NB4 (cell line): ENCODE measurements around the gene SULT6B1.

Experiments used
- DNase-seq: peaks from one replicate; pipeline ENCODE4 v3.0.0; 2010; ENCODE audit warnings: low read depth
- H3K4me3 ChIP-seq: one replicate; pipeline ENCODE4 v1.5.1; 2011; ENCODE audit warnings: mild to moderate bottlenecking, low read depth, low read length, moderate library complexity
- MAX ChIP-seq: IDR thresholded peaks from 2 replicates; pipeline ENCODE4 v1.6.1; 2011; ENCODE audit warnings: low read depth, low read length
- MYC ChIP-seq: IDR thresholded peaks from 2 replicates; pipeline ENCODE4 v1.6.1; 2011; ENCODE audit warnings: low read depth, low read length
- POLR2A ChIP-seq: IDR thresholded peaks from 2 replicates; pipeline ENCODE4 v1.6.1; 2011; ENCODE audit warnings: mild to moderate bottlenecking; ENCODE audit not compliant: insufficient read length; ENCODE audit errors: extremely low read depth
- TF ChIP-seq, protein P1 (sequence below): IDR thresholded peaks from one replicate; pipeline ENCODE4 v1.5.1; 2012; ENCODE audit warnings: low read depth, low read length

SULT6B1 gene

DNA sequence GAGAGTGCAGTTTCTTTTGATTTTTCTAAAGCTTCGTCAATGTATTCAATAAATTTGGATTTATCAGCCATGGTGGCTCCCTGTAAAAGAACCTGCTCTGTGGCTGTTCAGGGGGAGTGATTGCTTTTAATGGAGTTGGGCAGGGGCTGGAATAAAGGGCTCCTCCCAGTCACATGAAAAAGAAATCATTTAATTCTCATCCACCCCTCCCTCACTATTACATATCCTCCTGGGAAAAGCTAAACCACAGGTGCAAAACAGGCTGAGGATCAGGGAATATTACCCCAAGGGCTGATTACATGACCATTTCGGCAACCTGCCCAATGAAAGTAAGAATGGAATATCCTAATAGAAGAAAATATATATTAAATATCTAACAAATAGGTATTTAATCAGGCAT is at the start of gene SULT6B1:
Gene SULT6B1, minus strand, starts transcription at position 101 of the 400 bp plus-strand sequence. Its CDS starts 30 bp downstream, at position 71.
- TF ChIP-seq MAX (no peak), POLR2A (no peak), MYC (no peak)
- TF ChIP-seq, protein P1, sequence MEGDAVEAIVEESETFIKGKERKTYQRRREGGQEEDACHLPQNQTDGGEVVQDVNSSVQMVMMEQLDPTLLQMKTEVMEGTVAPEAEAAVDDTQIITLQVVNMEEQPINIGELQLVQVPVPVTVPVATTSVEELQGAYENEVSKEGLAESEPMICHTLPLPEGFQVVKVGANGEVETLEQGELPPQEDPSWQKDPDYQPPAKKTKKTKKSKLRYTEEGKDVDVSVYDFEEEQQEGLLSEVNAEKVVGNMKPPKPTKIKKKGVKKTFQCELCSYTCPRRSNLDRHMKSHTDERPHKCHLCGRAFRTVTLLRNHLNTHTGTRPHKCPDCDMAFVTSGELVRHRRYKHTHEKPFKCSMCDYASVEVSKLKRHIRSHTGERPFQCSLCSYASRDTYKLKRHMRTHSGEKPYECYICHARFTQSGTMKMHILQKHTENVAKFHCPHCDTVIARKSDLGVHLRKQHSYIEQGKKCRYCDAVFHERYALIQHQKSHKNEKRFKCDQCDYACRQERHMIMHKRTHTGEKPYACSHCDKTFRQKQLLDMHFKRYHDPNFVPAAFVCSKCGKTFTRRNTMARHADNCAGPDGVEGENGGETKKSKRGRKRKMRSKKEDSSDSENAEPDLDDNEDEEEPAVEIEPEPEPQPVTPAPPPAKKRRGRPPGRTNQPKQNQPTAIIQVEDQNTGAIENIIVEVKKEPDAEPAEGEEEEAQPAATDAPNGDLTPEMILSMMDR, result no peak
- no peak within 1 kb of the TSS for H3K4me3 ChIP-seq
- DNase-seq, result no peak

DNA sequence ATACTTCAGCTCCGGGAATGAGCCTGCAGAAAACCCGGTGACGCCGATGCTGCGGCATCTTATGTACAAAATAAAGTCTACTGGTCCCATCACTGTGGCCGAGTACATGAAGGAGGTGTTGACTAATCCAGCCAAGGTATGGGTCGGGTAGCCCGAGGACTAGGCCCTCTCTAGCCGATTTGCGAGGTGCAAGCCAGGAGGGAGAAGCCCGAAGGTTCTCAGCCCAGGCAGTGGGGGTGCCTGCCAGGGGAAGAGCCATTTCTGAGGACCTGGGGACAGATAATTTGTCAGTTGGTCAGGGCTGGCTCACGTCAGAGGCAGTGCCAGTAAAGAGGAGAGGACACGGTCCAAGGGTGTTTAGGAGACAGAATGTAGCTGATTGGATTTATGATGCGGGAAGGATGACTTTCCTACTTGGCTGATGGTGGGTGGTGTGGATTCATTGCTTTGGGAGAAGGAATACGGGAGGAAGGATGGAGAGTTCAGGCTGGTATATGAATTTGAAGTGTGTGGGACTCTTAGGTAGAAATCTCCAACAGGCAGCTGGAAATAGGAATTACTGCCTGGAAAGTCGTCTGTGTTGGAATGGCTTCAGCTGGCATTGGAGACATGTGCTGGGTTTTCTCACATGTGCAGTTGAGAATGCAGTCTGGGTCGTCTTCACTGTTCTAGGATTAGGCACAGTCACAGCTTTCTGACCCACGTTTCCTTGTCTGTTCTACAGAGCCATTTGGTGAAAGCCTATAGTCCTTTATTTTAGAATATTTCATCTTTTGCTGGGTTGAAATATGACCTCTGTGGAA is 43.9 kb upstream of the SULT6B1 start:
- TF ChIP-seq, protein P1, result no peak
- TF ChIP-seq MYC (no peak), POLR2A (no peak), MAX (no peak)
- H3K4me3 ChIP-seq, result peak overlapping the region; percentile 100
- DNase-seq, result peak; percentile 38

DNA sequence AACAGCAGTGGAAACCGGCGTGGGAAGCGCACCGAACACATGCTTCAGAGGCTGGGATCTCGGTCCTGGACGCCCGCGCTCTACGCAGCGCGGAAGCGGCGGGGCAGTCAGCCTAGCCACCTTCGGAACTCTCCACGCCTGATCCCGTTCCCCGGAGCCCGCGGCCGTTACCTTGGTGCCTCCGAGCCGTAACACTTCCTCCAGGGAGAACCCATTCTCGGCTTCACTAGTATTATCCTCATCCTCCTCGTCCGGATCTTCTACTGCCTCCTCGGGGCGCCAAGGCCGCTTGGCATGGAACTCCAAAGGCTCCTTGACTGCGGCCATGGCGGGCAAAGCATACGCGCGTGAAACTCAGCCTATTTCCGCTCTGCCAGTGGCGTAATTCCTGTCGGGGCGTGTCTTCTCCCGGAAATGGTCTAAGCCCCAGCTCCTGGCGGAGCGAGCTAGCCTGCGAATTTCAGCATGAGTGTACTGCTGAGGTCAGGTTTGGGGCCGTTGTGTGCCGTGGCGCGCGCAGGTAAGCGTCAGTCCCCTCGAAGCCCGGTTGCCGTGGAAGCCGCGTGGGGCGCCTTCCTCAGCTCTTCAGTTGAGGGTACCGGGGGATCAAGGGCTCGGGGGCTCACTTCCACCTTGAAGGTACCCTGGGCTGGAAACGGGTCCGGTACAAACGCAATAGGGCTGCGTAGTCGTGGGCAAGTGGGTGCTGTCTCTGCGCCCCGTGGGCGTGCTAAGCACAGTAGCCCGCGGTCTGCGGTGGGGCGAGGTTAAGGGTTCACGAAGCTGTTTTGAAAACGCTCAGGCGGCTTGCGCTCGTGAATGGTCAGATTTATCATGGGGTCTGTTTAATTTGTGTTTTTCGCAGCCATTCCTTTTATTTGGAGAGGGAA is 43.0 kb upstream of the SULT6B1 start, which contains the start of the genes CEBPZ and NDUFAF7:
Gene CEBPZ, minus strand, starts transcription at position 356 of the 890 bp plus-strand sequence. Its CDS starts 29 bp downstream, at position 327.
Gene NDUFAF7, plus strand, starts transcription at position 418 of the 890 bp plus-strand sequence. Its CDS starts 48 bp downstream, at position 466.
- TF ChIP-seq MYC (peak; percentile 84), MAX (peak; percentile 22; the same call in 1 of the 2 replicates), POLR2A (peak; percentile 94)
- TF ChIP-seq, protein P1, result no peak
- DNase-seq, result peak; percentile 96
- H3K4me3 ChIP-seq, result peak within 1 kb of the TSS; percentile 100

GRCh38 chr2:37230581-37230980 is 42.1 kb upstream of the SULT6B1 start:
- H3K4me3 ChIP-seq, result peak overlapping the region; percentile 100
- TF ChIP-seq, protein P1, result no peak
- TF ChIP-seq MAX (no peak), POLR2A (no peak), MYC (no peak)
- DNase-seq, result peak; percentile 40

- no peak for DNase-seq
- TF ChIP-seq, protein P1, result no peak
- TF ChIP-seq MYC (no peak), MAX (no peak), POLR2A (no peak)
- H3K4me3 ChIP-seq, result peak overlapping the region; percentile 100
These were observed 40.3 kb upstream of the SULT6B1 start for GRCh38 chr2:37228788-37229187.
